Uterus (tissue), 4 donors: ENCODE results near the gene MED19. TPM values are rescaled to one million over a fixed set of nuclear protein-coding genes. Genes with fewer than 3 reads are reported as not detected.
"Not testable (repeated sequence)": the region's sequence is repeated elsewhere in the genome, so short reads cannot be mapped to it uniquely, and the experiment has no call there.

Source experiments
- DNase-seq, 2 donors: peaks; one replicate each; pipeline ENCODE4 v3.0.0-alpha.2; 2019 to 2020
- H3K27ac ChIP-seq, 2 donors: fragments of 200-600 bp; sonication (generic); 1 replicate in 1 of 2; 2 replicates in 1 of 2; pipeline ENCODE4 v1.5.1; 2016 to 2018
- H3K27me3 ChIP-seq, 2 donors: fragments of 200-600 bp; sonication (generic); one replicate each; pipeline ENCODE4 v1.5.1; 2018 to 2019; ENCODE audit warnings: control low read depth in 1 of 2
- H3K36me3 ChIP-seq, 2 donors: fragments of 200-600 bp; sonication (generic); one replicate each; pipeline ENCODE4 v1.5.1; 2019; ENCODE audit warnings: control low read depth in 1 of 2
- H3K4me1 ChIP-seq, 2 donors: fragments of 200-600 bp; sonication (generic); one replicate each; pipeline ENCODE4 v1.5.1; 2018 to 2019; ENCODE audit warnings: control low read depth in 1 of 2
- H3K4me3 ChIP-seq, 2 donors: fragments of 200-600 bp; sonication (generic); 1 replicate in 1 of 2; 2 replicates in 1 of 2; pipeline ENCODE4 v1.5.1; 2018 to 2019; ENCODE audit warnings: mild to moderate bottlenecking in 1 of 2
- H3K9me3 ChIP-seq, 2 donors: fragments of 200-600 bp; sonication (generic); one replicate each; pipeline ENCODE4 v1.5.1; 2019; ENCODE audit warnings: control low read depth in 1 of 2
- CTCF ChIP-seq, 4 experiments: fragments of 200-600 bp in 2 of 4; fragments of 450-650 bp in 2 of 4; sonication (generic) in 2 of 4; IDR thresholded peaks; one replicate each; pipeline ENCODE4 v1.5.1; 2016 to 2019; ENCODE audit warnings: antibody characterized with exemption in 4 of 4, mild to moderate bottlenecking in 2 of 4, moderate library complexity in 1 of 4
- POLR2A ChIP-seq, 2 donors: fragments of 450-650 bp; IDR thresholded peaks; one replicate each; pipeline ENCODE4 v1.6.1; 2016; ENCODE audit warnings: antibody characterized with exemption in 2 of 2, mild to moderate bottlenecking in 1 of 2, moderate library complexity in 1 of 2
- intact Hi-C: fragments of 100-400 bp; cut with DNase I; formaldehyde crosslinking; loops from one replicate; pipeline ENCODE4 v1.15.1; 2023; ENCODE audit warnings: low total_unique reads
- total RNA-seq, 4 donors: library from RNA; depleted of rRNA in 3 of 4; stranded (reverse); fragments of >200 nt in 3 of 4; gene quantifications; one replicate each; pipeline versions ENCODE4 v1.1.0 to v1.2.4, GENCODE V29; 2014 to 2023
- donor health status: DM: yes; HTN: yes; CAD: no.

MED19 gene
- total RNA-seq, 4 donors from 2014 or later: 5.9 to 11.3 (median 9.1) TPM

- DNase-seq: no peak
- no peaks in the 10 kb centered on the region for H3K9me3 ChIP-seq
- no peak overlapping the region for H3K27ac ChIP-seq
- intact Hi-C loops: no loop called here
- no peaks in the 10 kb centered on the region for H3K27me3 ChIP-seq
- H3K36me3 ChIP-seq: no peaks in the 10 kb centered on the region
- no peaks in the 10 kb centered on the region for H3K4me1 ChIP-seq
- TF ChIP-seq CTCF (IDR thresholded peaks at IDR 0.05) (no peak), POLR2A (IDR thresholded peaks at IDR 0.05) (no peak)
- H3K4me3 ChIP-seq: no peak overlapping the region
Measured at GRCh38 chr11:57727185-57727584, 15.2 kb upstream of the MED19 start.

GRCh38 chr11:57716726-57717125 lies 4.7 kb upstream of the MED19 start:
- H3K27me3 ChIP-seq, intact Hi-C loops, H3K4me1 ChIP-seq, H3K4me3 ChIP-seq, DNase-seq, H3K36me3 ChIP-seq, H3K27ac ChIP-seq, H3K9me3 ChIP-seq: not testable (repeated sequence)

GRCh38 chr11:57713835-57714234 lies 1.8 kb upstream of the MED19 start:
- intact Hi-C loops: no loop called here
- Histone ChIP-seq H3K27me3 (no peaks in the 10 kb centered on the region), H3K36me3 (no peaks in the 10 kb centered on the region), H3K27ac (no peak overlapping the region), H3K9me3 (no peaks in the 10 kb centered on the region), H3K4me3 (peak overlapping the region in 1 of 2 donors; percentile 70), H3K4me1 (peaks cover 0 to 15% of the 10 kb centered on the region in 2 donors)
- no peak for DNase-seq
- TF ChIP-seq POLR2A (IDR thresholded peaks at IDR 0.05): no peak
- no peak for TF ChIP-seq CTCF (IDR thresholded peaks at IDR 0.05)

GRCh38 chr11:57712256-57713150 lies 488 bp upstream of the MED19 start, which contains the start of gene TMX2:
TSS of gene TMX2 (plus strand) at chr11:57712593. CDS start at chr11:57712619, 26 bp downstream.
- peak; percentile 90 to 95 for DNase-seq
- intact Hi-C loops: no loop called here
- H3K9me3 ChIP-seq: no peaks in the 10 kb centered on the region
- TF ChIP-seq CTCF (IDR thresholded peaks at IDR 0.05) (peak in 1 of 4 experiments; percentile 10), POLR2A (IDR thresholded peaks at IDR 0.05) (peak in 1 of 2 donors; percentile 32)
- H3K27ac ChIP-seq: peak within 1 kb of the TSS; percentile 69 to 92
- peak within 1 kb of the TSS; percentile 77 to 93 for H3K4me3 ChIP-seq
- H3K36me3 ChIP-seq: no peaks in the 10 kb centered on the region
- no peaks in the 10 kb centered on the region for H3K27me3 ChIP-seq
- H3K4me1 ChIP-seq: peaks cover 0 to 15% of the 10 kb centered on the region in 2 donors

- intact Hi-C loops: no loop called here
- H3K27me3 ChIP-seq: no peaks in the 10 kb centered on the region
- H3K27ac ChIP-seq: no peak overlapping the region
- H3K4me1 ChIP-seq: peaks cover 0 to 15% of the 10 kb centered on the region in 2 donors
- no peak overlapping the region for H3K4me3 ChIP-seq
- TF ChIP-seq CTCF (IDR thresholded peaks at IDR 0.05): no peak
- no peak for TF ChIP-seq POLR2A (IDR thresholded peaks at IDR 0.05)
- H3K9me3 ChIP-seq: no peaks in the 10 kb centered on the region
- H3K36me3 ChIP-seq: no peaks in the 10 kb centered on the region
- no peak for DNase-seq
Measured at GRCh38 chr11:57709802-57710367, 2.1 kb downstream of the MED19 start.

GRCh38 chr11:57705432-57705831 lies 6.6 kb downstream of the MED19 start:
- H3K36me3 ChIP-seq: not testable (repeated sequence)

More at GRCh38 chr11:57705432-57705831, 6.6 kb downstream of the MED19 start:
- intact Hi-C loops, H3K4me3 ChIP-seq, H3K9me3 ChIP-seq, H3K27ac ChIP-seq, H3K4me1 ChIP-seq, DNase-seq, H3K27me3 ChIP-seq: not testable (repeated sequence)
